GM12878 (cell line): ENCODE results near the gene MELTF. TPM values are rescaled to one million over a fixed set of nuclear protein-coding genes. Genes with fewer than 3 reads are reported as not detected.

Experiments used
- ATAC-seq: fragments of 200-7000 bp; cut with Tn5 transposase; 3 replicates; pipeline ENCODE4 v1.9.1; 2020; ENCODE audit warnings: mild to moderate bottlenecking, moderate library complexity
- BruUV-seq: library from RNA; stranded (reverse); fragments of 400-500 nt; replicated peaks from 2 replicates; lab custom pipeline; 2021; lab: Mats Ljungman, UMichigan
- CTCF ChIA-PET: fragments of 300-600 bp; sonication (Branson Sonifier 250); formaldehyde crosslinking; extraction: SDS; loops from one replicate; lab custom pipeline; 2021; ENCODE audit warnings: inconsistent platforms; lab: Yijun Ruan, JAX
- POLR2A ChIA-PET: fragments of 350-600 bp; formaldehyde crosslinking; extraction: SDS; loops from one replicate; lab custom pipeline; 2021; ENCODE audit warnings: inconsistent platforms; lab: Charles Lee
- RAD21 ChIA-PET: fragments of 300-600 bp; sonication (Branson Sonifier 250); formaldehyde crosslinking; loops from one replicate; lab custom pipeline; 2023; ENCODE audit warnings: antibody characterized with exemption; ENCODE audit not compliant: unreplicated experiment; lab: Charles Lee
- SMC1A ChIA-PET: fragments of 300-600 bp; sonication (Branson Sonifier 250); formaldehyde crosslinking; loops from one replicate; lab custom pipeline; 2023; ENCODE audit not compliant: unreplicated experiment, uncharacterized antibody; lab: Charles Lee
- DNase-seq: peaks from one replicate; pipeline ENCODE4 v3.0.0-alpha.2; 2011; ENCODE audit warnings: low read depth, low spot score
- FAIRE-seq: peaks from 3 replicates; lab custom pipeline; 2011; peaks lifted over from hg19 to GRCh38; lab: Jason Lieb, UNC
- H2AFZ ChIP-seq: 2 replicates; pipeline ENCODE4 v1.6.0; 2011; ENCODE audit warnings: low read depth, low read length, control low read depth; ENCODE audit not compliant: control insufficient read depth
- H3K27ac ChIP-seq: 2 replicates; pipeline ENCODE4 v1.5.1; 2011; ENCODE audit warnings: control low read depth; ENCODE audit not compliant: control insufficient read depth, insufficient read depth
- H3K27me3 ChIP-seq, 2 experiments: replicated peaks in 1 of 2; 2 replicates each; pipeline versions ENCODE4 v1.6.0 to v1.6.1; 2011; ENCODE audit warnings: low read length in 1 of 2; ENCODE audit not compliant: control insufficient read depth in 2 of 2, insufficient read depth in 2 of 2
- H3K36me3 ChIP-seq, 2 experiments: 2 replicates each; pipeline ENCODE4 v1.5.1; 2011; ENCODE audit warnings: low read length in 1 of 2; ENCODE audit not compliant: control insufficient read depth in 2 of 2, insufficient read depth in 2 of 2
- H3K4me1 ChIP-seq: 2 replicates; pipeline ENCODE4 v1.6.1; 2011; ENCODE audit warnings: mild to moderate bottlenecking, low read length, moderate library complexity, mixed read lengths; ENCODE audit not compliant: control insufficient read depth, insufficient read depth
- H3K4me2 ChIP-seq: 2 replicates; pipeline ENCODE4 v1.6.0; 2011; ENCODE audit warnings: control low read depth; ENCODE audit not compliant: control insufficient read depth, insufficient read depth
- H3K4me3 ChIP-seq: fragments of 200-600 bp; sonication (generic); 2 replicates; pipeline ENCODE4 v1.5.1; 2016
- H3K79me2 ChIP-seq: 2 replicates; pipeline ENCODE4 v1.6.0; 2011; ENCODE audit warnings: low read length; ENCODE audit not compliant: control insufficient read depth, insufficient read depth
- H3K9ac ChIP-seq: 2 replicates; pipeline ENCODE4 v1.8.0; 2011; ENCODE audit warnings: low read length, control low read depth, mixed read lengths; ENCODE audit not compliant: control insufficient read depth, insufficient read depth
- H3K9me3 ChIP-seq: replicated peaks from 3 replicates; pipeline ENCODE4 v1.5.1; 2011; ENCODE audit warnings: mild to moderate bottlenecking, low read length; ENCODE audit not compliant: control insufficient read depth, insufficient read depth
- H4K20me1 ChIP-seq: 2 replicates; pipeline ENCODE4 v1.6.0; 2011; ENCODE audit not compliant: control insufficient read depth, insufficient read depth
- CHD4 ChIP-seq: fragments of 200-600 bp; sonication (generic); IDR thresholded peaks from 2 replicates; pipeline ENCODE4 v1.6.1; 2016; ENCODE audit warnings: mild to moderate bottlenecking
- FOS ChIP-seq: IDR thresholded peaks from 3 replicates; pipeline ENCODE4 v1.6.1; 2011; ENCODE audit warnings: borderline replicate concordance; ENCODE audit not compliant: insufficient read length; ENCODE audit errors: extremely low read depth
- FOXK2 ChIP-seq: fragments of 450-650 bp; IDR thresholded peaks from 2 replicates; pipeline ENCODE4 v1.6.1; 2017; ENCODE audit warnings: mild to moderate bottlenecking, moderate library complexity
- JUNB ChIP-seq: IDR thresholded peaks from 2 replicates; pipeline ENCODE4 v1.6.1; 2016; ENCODE audit warnings: antibody characterized with exemption, mild to moderate bottlenecking
- PAX5 ChIP-seq: IDR thresholded peaks from 2 replicates; pipeline ENCODE4 v1.6.1; 2011; ENCODE audit warnings: low read depth, low read length, borderline replicate concordance
- RB1 ChIP-seq: fragments of 450-650 bp; formaldehyde crosslinking; IDR thresholded peaks from 2 replicates; pipeline ENCODE4 v1.6.1; 2017; ENCODE audit warnings: mild to moderate bottlenecking, borderline replicate concordance
- WGBS: methylation state at CpG from one replicate; pipeline ENCODE4 v1.1.6; 2016; ENCODE audit warnings: low lambda C conversion rate; ENCODE audit not compliant: insufficient replicate concordance, insufficient coverage; ENCODE audit errors: missing lambda C conversion rate; 5-methylcytosine and 5-hydroxymethylcytosine counted together
- in situ Hi-C: fragments of 300-500 bp; cut with MboI; formaldehyde crosslinking; loops from 9 replicates; pipeline ENCODE4 v1.14.3; 2018; ENCODE audit warnings: mixed read lengths
- intact Hi-C: fragments of 100-400 bp; cut with micrococcal nuclease; formaldehyde crosslinking; loops from one replicate; pipeline ENCODE4 v1.14.2; 2022; ENCODE audit not compliant: unreplicated experiment
- polyA plus RNA-seq, 11 experiments: library from polyadenylated mRNA; depleted of rRNA in 4 of 11; unstranded in 6 of 11; stranded (reverse) in 5 of 11; fragments of >200 nt; fragmentation: Nextera tagmentation in 4 of 11; fragmentation: Illumina TruSeq in 1 of 11; extraction: Ambion mirVana in 4 of 11; extraction: Trizol in 1 of 11; gene quantifications; 1 replicate in 1 of 11; 2 replicates in 10 of 11; pipeline versions ENCODE4 v1.2.1 to v1.2.3, GENCODE V29; 2011 to 2016; ENCODE audit warnings: inconsistent platforms in 2 of 11, missing spikeins in 2 of 11, low read depth in 1 of 11
- total RNA-seq, 4 experiments: library from RNA; depleted of rRNA in 3 of 4; stranded (reverse); fragments of >200 nt in 3 of 4; fragmentation: Illumina TruSeq in 1 of 4; extraction: Trizol in 1 of 4; gene quantifications; 2 replicates each; pipeline versions ENCODE4 v1.2.1 to v1.2.3, GENCODE V29; 2013 to 2021

MELTF gene
- total and polyA plus RNA-seq, 10 of the 15 experiments (the other 5 are each of a cell fraction or from before 2014, with no cell fraction given), result 0.55 to 49.1 (median 11.1) TPM

DNA sequence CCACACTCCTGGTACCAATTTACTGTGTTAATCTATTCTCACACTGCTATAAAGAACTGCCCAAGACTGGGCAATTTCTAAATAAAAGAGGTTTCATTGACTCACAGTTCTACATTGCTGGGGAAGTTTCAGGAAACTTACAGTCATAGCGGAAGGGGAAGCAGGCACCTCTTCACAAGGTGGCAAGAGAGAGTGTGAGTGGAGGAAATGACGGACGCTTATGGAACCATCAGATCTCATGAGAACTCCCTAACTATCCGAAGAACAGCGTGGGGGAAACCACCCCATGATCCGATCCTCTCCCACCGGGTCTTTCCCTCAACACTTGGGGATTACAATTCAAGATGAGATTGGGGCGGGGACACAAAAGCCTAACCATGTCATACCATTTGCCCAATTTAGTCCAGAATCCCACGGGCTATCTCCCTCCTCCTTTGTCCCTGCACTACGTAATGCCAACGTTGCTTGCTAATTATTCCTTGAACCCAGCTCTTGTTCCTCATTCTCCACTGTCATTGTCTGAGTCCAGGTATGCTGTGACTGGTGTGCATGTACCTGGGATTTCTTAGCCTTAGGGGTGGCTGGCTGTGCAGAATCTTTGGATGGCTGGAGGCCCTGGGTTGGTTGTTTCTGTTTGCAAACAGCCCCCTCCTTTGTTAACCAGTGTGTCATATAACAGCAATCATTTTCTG is 64.4 kb downstream of the MELTF start (continued):
- no peak for TF ChIP-seq FOXK2

- no peaks in the 10 kb centered on the region for H3K36me3 ChIP-seq
- no peak for DNase-seq
- ChIA-PET SMC1A (interaction anchor here (1.2 kb wide), 1 partner anchor 129 kb away, joined by 4 read pairs; no protein-coding TSS in a partner anchor), RAD21 (interaction anchor here (0.9 kb wide), 1 partner anchor 90 kb away, joined by 3 read pairs; no protein-coding TSS in a partner anchor), POLR2A (interaction anchor here (0.7 kb wide), 1 partner anchor 100 kb away, joined by 3 read pairs; no protein-coding TSS in a partner anchor), CTCF (interaction anchor here (0.8 kb wide), 1 partner anchor 13 kb away, joined by 3 read pairs; no protein-coding TSS in a partner anchor)
- H3K27me3 ChIP-seq, result no peaks in the 10 kb centered on the region
- no peaks in the 10 kb centered on the region; the same call in 1 of the 2 replicates for H3K4me1 ChIP-seq
- peaks cover 14% of the 10 kb centered on the region; the same call in 1 of the 3 replicates for H3K9me3 ChIP-seq
- no peak overlapping the region for H3K4me3 ChIP-seq
- WGBS, result 79% methylated on average over 2 of the region's 2 CpGs
- H2AFZ ChIP-seq, result no peak overlapping the region
- intact Hi-C loops, result no loop called here
- no TSS peak for BruUV-seq
- no peak for ATAC-seq
- FAIRE-seq, result no peak
- no peak overlapping the region for H3K9ac ChIP-seq
- H4K20me1 ChIP-seq, result no peaks in the 10 kb centered on the region
- in situ Hi-C loops, result no loop called here
- H3K79me2 ChIP-seq, result no peaks in the 10 kb centered on the region
- no peak overlapping the region for H3K27ac ChIP-seq
- H3K4me2 ChIP-seq, result no peak overlapping the region
- TF ChIP-seq CHD4, result no peak
- TF ChIP-seq FOS, result no peak
- no peak for TF ChIP-seq PAX5
- no peak for TF ChIP-seq RB1
- TF ChIP-seq JUNB, result no peak
Measured at GRCh38 chr3:196963631-196963953, 66.0 kb downstream of the MELTF start.
